ENCODE results near the gene CES2. TPM values are rescaled to one million over a fixed set of nuclear protein-coding genes. Genes with fewer than 3 reads are reported as not detected.
"Not testable (repeated sequence)": the region's sequence is repeated elsewhere in the genome, so short reads cannot be mapped to it uniquely, and the experiment has no call there.

CES2 gene
- polyA plus RNA-seq, 1 of the 3 experiments (the other 2 are of a cell fraction), result 33.1 TPM

DNA sequence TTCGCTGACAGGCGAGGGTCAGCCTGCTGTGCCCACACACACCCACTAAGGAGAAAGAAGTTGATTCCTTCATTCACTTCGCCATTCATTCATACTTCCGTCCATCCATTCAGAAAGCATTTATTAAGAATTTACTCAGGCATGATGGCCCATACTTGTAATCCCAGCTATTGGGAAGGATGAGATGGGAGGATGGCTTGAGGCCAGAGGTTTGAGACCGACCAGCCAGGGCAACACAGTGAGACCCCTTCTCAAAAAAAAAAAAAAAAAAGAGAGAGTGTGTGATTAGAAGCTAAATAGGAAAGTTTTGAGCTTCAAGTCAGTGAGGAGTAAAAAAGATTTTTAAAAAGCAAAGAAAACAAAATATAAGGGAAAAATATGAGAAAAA, 8.7 kb downstream of the CES2 start:
- H2AFZ ChIP-seq (ENCODE audit: low read depth), result no peak overlapping the region
- ChIA-PET CTCF (interaction anchor here (0.6 to 3.9 kb wide), 10 partner anchors 9 to 211 kb away, joined by 3 to 20 read pairs (median 3); partner anchors contain the start of gene CES3), POLR2A (no interaction called here)
- no peak overlapping the region for H3K9ac ChIP-seq
- no peak for DNase-seq
- H3K27me3 ChIP-seq (ENCODE audit: insufficient read depth), result no peaks in the 10 kb centered on the region
- H4K20me1 ChIP-seq (ENCODE audit: insufficient read depth), result no peaks in the 10 kb centered on the region
- no peak overlapping the region for H3K4me2 ChIP-seq
- H3K27ac ChIP-seq (ENCODE audit: low read depth in 2 of 2, low read length in 1 of 2), result no peak overlapping the region
- H3K79me2 ChIP-seq (ENCODE audit: insufficient read depth), result no peaks in the 10 kb centered on the region
- no peaks in the 10 kb centered on the region for H3K9me2 ChIP-seq
- peaks cover 0 to 8% of the 10 kb centered on the region in 2 experiments; a peak in 1 of 4 replicates for H3K4me1 ChIP-seq (ENCODE audit: control insufficient read depth in 1 of 2, insufficient read depth in 2 of 2, low read depth in 1 of 2, low read length in 1 of 2)
- no peaks in the 10 kb centered on the region for H3K9me3 ChIP-seq
- H3K4me3 ChIP-seq (ENCODE audit: low read depth in 2 of 2, low read length in 1 of 2), result no peak overlapping the region
- 82% methylated on average over 4 of the region's 5 CpGs for WGBS (ENCODE audit: low lambda C conversion rate)
- H3F3A ChIP-seq (replicated peaks; ENCODE audit: insufficient read depth), result peaks cover 9% of the 10 kb centered on the region
- TF ChIP-seq TEAD4 (IDR thresholded peaks at IDR 0.05; ENCODE audit: borderline replicate concordance, insufficient read depth) (no peak), RXRA (IDR thresholded peaks at IDR 0.05; ENCODE audit: borderline replicate concordance, low read depth) (no peak), SIN3A (IDR thresholded peaks at IDR 0.05; ENCODE audit: borderline replicate concordance, low read depth, low read length) (no peak)
- peaks cover 14 to 43% of the 10 kb centered on the region in 2 experiments for H3K36me3 ChIP-seq (replicated peaks in 1 of 2; ENCODE audit: control insufficient read depth in 1 of 2, insufficient read depth in 2 of 2, low read length in 1 of 2)

DNA sequence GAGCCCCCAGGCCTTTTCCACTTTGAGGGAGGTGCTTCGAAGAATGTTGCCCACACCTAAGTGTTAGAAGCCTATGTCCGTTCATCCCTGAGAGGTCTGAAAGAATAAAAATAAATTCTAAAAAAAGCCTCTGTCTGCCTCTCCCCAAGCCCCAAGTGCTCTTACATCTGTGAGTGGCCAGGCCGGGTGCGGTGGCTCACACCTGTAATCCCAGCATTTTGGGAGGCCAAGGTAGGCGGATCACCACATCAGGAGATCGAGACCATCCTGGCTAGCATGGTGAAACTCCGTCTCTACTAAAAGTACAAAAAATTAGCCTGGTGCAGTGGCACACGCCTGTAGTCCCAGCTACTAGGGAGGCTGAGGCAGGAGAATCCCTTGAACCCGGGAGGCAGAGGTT, 9.7 kb downstream of the CES2 start:
- POLR2A ChIA-PET; H3K27me3 ChIP-seq (ENCODE audit: insufficient read depth); DNase-seq; H3K4me1 ChIP-seq (ENCODE audit: control insufficient read depth in 1 of 2, insufficient read depth in 2 of 2, low read depth in 1 of 2, low read length in 1 of 2); H3K79me2 ChIP-seq (ENCODE audit: insufficient read depth); H4K20me1 ChIP-seq (ENCODE audit: insufficient read depth); H3K9ac ChIP-seq; H3K9me3 ChIP-seq; H3F3A ChIP-seq (replicated peaks; ENCODE audit: insufficient read depth); H2AFZ ChIP-seq (ENCODE audit: low read depth); H3K27ac ChIP-seq (ENCODE audit: low read depth in 2 of 2, low read length in 1 of 2); H3K4me3 ChIP-seq (ENCODE audit: low read depth in 2 of 2, low read length in 1 of 2); H3K9me2 ChIP-seq; H3K4me2 ChIP-seq: not testable (repeated sequence)
- CTCF ChIA-PET, result interaction anchor here (1.3 to 3.7 kb wide), 4 partner anchors 8 to 50 kb away, joined by 3 to 22 read pairs (median 18); partner anchors contain the start of gene CES3
- 87% methylated on average over 9 of the region's 9 CpGs for WGBS (ENCODE audit: low lambda C conversion rate)
- H3K36me3 ChIP-seq (replicated peaks in 1 of 2; ENCODE audit: control insufficient read depth in 1 of 2, insufficient read depth in 2 of 2, low read length in 1 of 2), result peaks cover 5 to 37% of the 10 kb centered on the region in 2 experiments

DNA sequence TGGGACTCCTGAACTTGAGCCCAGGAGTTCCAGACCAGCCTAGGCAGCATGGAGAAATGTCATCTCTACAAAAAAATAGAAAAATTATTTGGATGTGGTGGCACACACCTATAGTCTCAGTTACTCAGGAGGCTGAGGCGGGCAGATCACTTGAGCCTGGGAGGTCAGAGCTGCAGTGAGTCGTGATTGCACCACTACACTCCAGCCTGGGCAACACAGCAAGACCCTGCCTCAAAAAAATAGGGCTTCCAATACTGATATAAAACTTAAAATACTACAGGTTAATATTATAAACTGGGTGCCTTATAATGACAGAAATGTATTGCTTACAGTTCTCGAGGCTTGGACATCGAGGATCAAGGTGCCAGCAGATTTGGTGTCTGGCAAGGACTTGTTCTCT, 10.6 kb downstream of the CES2 start:
- Histone ChIP-seq H3K4me1 (ENCODE audit: control insufficient read depth in 1 of 2, insufficient read depth in 2 of 2, low read depth in 1 of 2, low read length in 1 of 2) (peaks cover 0 to 8% of the 10 kb centered on the region in 2 experiments; a peak in 1 of 4 replicates), H3K4me3 (ENCODE audit: low read depth in 2 of 2, low read length in 1 of 2) (no peak overlapping the region), H3K36me3 (replicated peaks in 1 of 2; ENCODE audit: control insufficient read depth in 1 of 2, insufficient read depth in 2 of 2, low read length in 1 of 2) (peaks cover 5 to 29% of the 10 kb centered on the region in 2 experiments), H3K27me3 (ENCODE audit: insufficient read depth) (no peaks in the 10 kb centered on the region), H2AFZ (ENCODE audit: low read depth) (no peak overlapping the region), H3K9me3 (no peaks in the 10 kb centered on the region), H3F3A (replicated peaks; ENCODE audit: insufficient read depth) (peaks cover 13% of the 10 kb centered on the region), H3K9me2 (no peaks in the 10 kb centered on the region), H3K27ac (ENCODE audit: low read depth in 2 of 2, low read length in 1 of 2) (no peak overlapping the region), H4K20me1 (ENCODE audit: insufficient read depth) (no peaks in the 10 kb centered on the region), H3K9ac (no peak overlapping the region), H3K4me2 (no peak overlapping the region), H3K79me2 (ENCODE audit: insufficient read depth) (no peaks in the 10 kb centered on the region)
- 75% methylated on average over 4 of the region's 4 CpGs for WGBS (ENCODE audit: low lambda C conversion rate)
- ChIA-PET POLR2A (interaction anchor here (0.8 kb wide), 1 partner anchor 257 kb away, joined by 3 read pairs; no protein-coding TSS in a partner anchor), CTCF (interaction anchor here (1.3 to 3.6 kb wide), 6 partner anchors 8 to 62 kb away, joined by 3 to 22 read pairs (median 8); partner anchors contain the start of gene CES3)
- DNase-seq, result no peak
- no peak for TF ChIP-seq FOXJ3 (CRISPR knock-in tag; IDR thresholded peaks at IDR 0.05)
- TF ChIP-seq TCF12 (IDR thresholded peaks at IDR 0.05), result no peak
- TF ChIP-seq, protein P1, sequence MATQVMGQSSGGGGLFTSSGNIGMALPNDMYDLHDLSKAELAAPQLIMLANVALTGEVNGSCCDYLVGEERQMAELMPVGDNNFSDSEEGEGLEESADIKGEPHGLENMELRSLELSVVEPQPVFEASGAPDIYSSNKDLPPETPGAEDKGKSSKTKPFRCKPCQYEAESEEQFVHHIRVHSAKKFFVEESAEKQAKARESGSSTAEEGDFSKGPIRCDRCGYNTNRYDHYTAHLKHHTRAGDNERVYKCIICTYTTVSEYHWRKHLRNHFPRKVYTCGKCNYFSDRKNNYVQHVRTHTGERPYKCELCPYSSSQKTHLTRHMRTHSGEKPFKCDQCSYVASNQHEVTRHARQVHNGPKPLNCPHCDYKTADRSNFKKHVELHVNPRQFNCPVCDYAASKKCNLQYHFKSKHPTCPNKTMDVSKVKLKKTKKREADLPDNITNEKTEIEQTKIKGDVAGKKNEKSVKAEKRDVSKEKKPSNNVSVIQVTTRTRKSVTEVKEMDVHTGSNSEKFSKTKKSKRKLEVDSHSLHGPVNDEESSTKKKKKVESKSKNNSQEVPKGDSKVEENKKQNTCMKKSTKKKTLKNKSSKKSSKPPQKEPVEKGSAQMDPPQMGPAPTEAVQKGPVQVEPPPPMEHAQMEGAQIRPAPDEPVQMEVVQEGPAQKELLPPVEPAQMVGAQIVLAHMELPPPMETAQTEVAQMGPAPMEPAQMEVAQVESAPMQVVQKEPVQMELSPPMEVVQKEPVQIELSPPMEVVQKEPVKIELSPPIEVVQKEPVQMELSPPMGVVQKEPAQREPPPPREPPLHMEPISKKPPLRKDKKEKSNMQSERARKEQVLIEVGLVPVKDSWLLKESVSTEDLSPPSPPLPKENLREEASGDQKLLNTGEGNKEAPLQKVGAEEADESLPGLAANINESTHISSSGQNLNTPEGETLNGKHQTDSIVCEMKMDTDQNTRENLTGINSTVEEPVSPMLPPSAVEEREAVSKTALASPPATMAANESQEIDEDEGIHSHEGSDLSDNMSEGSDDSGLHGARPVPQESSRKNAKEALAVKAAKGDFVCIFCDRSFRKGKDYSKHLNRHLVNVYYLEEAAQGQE (IDR thresholded peaks at IDR 0.05; ENCODE audit: low read depth, low read length), result no peak

Data from SK-N-SH (cell line).